ENCODE results near the gene EMILIN1. TPM values are rescaled to one million over a fixed set of nuclear protein-coding genes. Genes with fewer than 3 reads are reported as not detected.

Gene EMILIN1
- total and polyA plus RNA-seq, 10 of the 15 experiments (the other 5 are each of a cell fraction or from before 2014, with no cell fraction given), result 0.01 to 2.3 (median 1.2) TPM; not detected in 2

GRCh38 chr2:27038012-27038411, 40.4 kb upstream of the EMILIN1 start:
- peaks cover 47% of the 10 kb centered on the region for H3K4me1 ChIP-seq (ENCODE audit: control insufficient read depth, insufficient read depth, low read length)

GRCh38 chr2:27038631-27039339, 39.6 kb upstream of the EMILIN1 start:
- H3K9me3 ChIP-seq (replicated peaks; ENCODE audit: control insufficient read depth, insufficient read depth, low read length), result no peaks in the 10 kb centered on the region
- WGBS (ENCODE audit: insufficient coverage, insufficient replicate concordance, low lambda C conversion rate, missing lambda C conversion rate), result 90% methylated on average over 17 of the region's 17 CpGs
- ChIA-PET POLR2A (interaction anchor here (1.7 to 3.9 kb wide), 2 partner anchors 11 to 13 kb away, joined by 3 to 34 read pairs; partner anchors contain the start of gene AGBL5), SMC1A (ENCODE audit: uncharacterized antibody, unreplicated experiment) (interaction anchor here (1.4 kb wide), 1 partner anchor 21 kb away, joined by 5 read pairs; no protein-coding TSS in a partner anchor), CTCF (interaction anchor here (1.8 to 5.2 kb wide), 2 partner anchors 11 to 42 kb away, joined by 6 to 26 read pairs; partner anchors contain the start of gene AGBL5), RAD21 (ENCODE audit: unreplicated experiment) (interaction anchor here (1.4 to 4.1 kb wide), 2 partner anchors 12 to 77 kb away, joined by 3 to 31 read pairs; partner anchors contain the start of gene AGBL5)
- no peak overlapping the region for H2AFZ ChIP-seq (ENCODE audit: control insufficient read depth, low read depth, low read length)
- H3K27me3 ChIP-seq (replicated peaks in 1 of 2; ENCODE audit: control insufficient read depth in 2 of 2, insufficient read depth in 2 of 2, low read length in 1 of 2), result no peaks in the 10 kb centered on the region
- no peak overlapping the region for H3K9ac ChIP-seq (ENCODE audit: control insufficient read depth, insufficient read depth, low read length)
- no peak for ATAC-seq
- TF ChIP-seq ZNF592 (IDR thresholded peaks at IDR 0.05) (no peak), POLR2A (IDR thresholded peaks at IDR 0.05; ENCODE audit: low read depth, low read length) (peak; percentile 9; the same call in 1 of the 2 replicates)
- peaks cover 47% of the 10 kb centered on the region for H3K4me1 ChIP-seq (ENCODE audit: control insufficient read depth, insufficient read depth, low read length)
- FAIRE-seq, result no peak
- intact Hi-C loops (cut with micrococcal nuclease; ENCODE audit: unreplicated experiment) (no loop called here), in situ Hi-C loops (cut with MboI) (no loop called here)
- DNase-seq (ENCODE audit: low read depth, low spot score), result no peak
- BruUV-seq (replicated peaks), result no TSS peak
- no peaks in the 10 kb centered on the region for H4K20me1 ChIP-seq (ENCODE audit: control insufficient read depth, insufficient read depth)
- no peak overlapping the region for H3K4me3 ChIP-seq
- no peak overlapping the region for H3K27ac ChIP-seq (ENCODE audit: control insufficient read depth, insufficient read depth)
- H3K79me2 ChIP-seq (ENCODE audit: control insufficient read depth, insufficient read depth, low read length), result peaks cover 19% of the 10 kb centered on the region
- no peak overlapping the region for H3K4me2 ChIP-seq (ENCODE audit: control insufficient read depth, insufficient read depth)
- H3K36me3 ChIP-seq (ENCODE audit: control insufficient read depth in 2 of 2, insufficient read depth in 2 of 2, low read length in 1 of 2), result peaks cover 39 to 49% of the 10 kb centered on the region in 2 experiments

More at GRCh38 chr2:27038012-27038411, 40.4 kb upstream of the EMILIN1 start:
- SMC1A ChIA-PET (ENCODE audit: uncharacterized antibody, unreplicated experiment), result interaction anchor here (1.4 kb wide), 1 partner anchor 22 kb away, joined by 5 read pairs; no protein-coding TSS in a partner anchor
- H3K9ac ChIP-seq (ENCODE audit: control insufficient read depth, insufficient read depth, low read length), result no peak overlapping the region
- peaks cover 39 to 49% of the 10 kb centered on the region in 2 experiments for H3K36me3 ChIP-seq (ENCODE audit: control insufficient read depth in 2 of 2, insufficient read depth in 2 of 2, low read length in 1 of 2)
- H2AFZ ChIP-seq (ENCODE audit: control insufficient read depth, low read depth, low read length), result no peak overlapping the region
- in situ Hi-C loops (cut with MboI) (no loop called here), intact Hi-C loops (cut with micrococcal nuclease; ENCODE audit: unreplicated experiment) (no loop called here)
- H3K79me2 ChIP-seq (ENCODE audit: control insufficient read depth, insufficient read depth, low read length), result peaks cover 27% of the 10 kb centered on the region
- TF ChIP-seq EGR1 (IDR thresholded peaks at IDR 0.05; ENCODE audit: borderline replicate concordance in 1 of 2, low read depth in 2 of 2, low read length in 2 of 2), result no peak
- no peaks in the 10 kb centered on the region for H3K9me3 ChIP-seq (replicated peaks; ENCODE audit: control insufficient read depth, insufficient read depth, low read length)
- POLR2A ChIA-PET, result interaction anchor here (0.6 to 5.3 kb wide), 2 partner anchors 12 to 45 kb away, joined by 3 to 45 read pairs; partner anchors contain the start of gene AGBL5
- RAD21 ChIA-PET (ENCODE audit: unreplicated experiment), result interaction anchor here (1.4 kb wide), 1 partner anchor 76 kb away, joined by 3 read pairs; no protein-coding TSS in a partner anchor
- H4K20me1 ChIP-seq (ENCODE audit: control insufficient read depth, insufficient read depth), result no peaks in the 10 kb centered on the region
- DNase-seq (ENCODE audit: low read depth, low spot score), result no peak
- ATAC-seq, result no peak
- 91% methylated on average over 6 of the region's 6 CpGs for WGBS (ENCODE audit: insufficient coverage, insufficient replicate concordance, low lambda C conversion rate, missing lambda C conversion rate)
- no peak overlapping the region for H3K4me2 ChIP-seq (ENCODE audit: control insufficient read depth, insufficient read depth)
- no TSS peak for BruUV-seq (replicated peaks)
- H3K27ac ChIP-seq (ENCODE audit: control insufficient read depth, insufficient read depth), result no peak overlapping the region
- FAIRE-seq, result no peak
- H3K27me3 ChIP-seq (replicated peaks in 1 of 2; ENCODE audit: control insufficient read depth in 2 of 2, insufficient read depth in 2 of 2, low read length in 1 of 2), result no peaks in the 10 kb centered on the region
- CTCF ChIA-PET, result interaction anchor here (5.2 kb wide), 1 partner anchor 12 kb away, joined by 26 read pairs; the partner anchor contains the start of gene AGBL5
- H3K4me3 ChIP-seq, result no peak overlapping the region

All from GM12878 (cell line).